GM23338 (cell line): ENCODE data around the gene SAFB2. TPM values are rescaled to one million over a fixed set of nuclear protein-coding genes. Genes with fewer than 3 reads are reported as not detected.

Experiments used
- ATAC-seq: fragments of 200-7000 bp; cut with Tn5 transposase; 3 replicates; pipeline ENCODE4 v1.9.1; 2020
- DNase-seq: peaks from one replicate; pipeline ENCODE4 v3.0.0-alpha.2; 2015; ENCODE audit warnings: low spot score
- H2AFZ ChIP-seq: fragments of 200-600 bp; sonication (generic); 2 replicates; pipeline ENCODE4 v1.8.0; 2016; ENCODE audit warnings: antibody characterized with exemption, mild to moderate bottlenecking, moderate library complexity
- H3F3A ChIP-seq: fragments of 200-600 bp; sonication (generic); replicated peaks from 2 replicates; pipeline ENCODE4 v1.8.0; 2017; ENCODE audit warnings: antibody characterized with exemption, mixed run types, low read depth
- H3K27ac ChIP-seq: fragments of 200-600 bp; sonication (generic); 2 replicates; pipeline ENCODE4 v1.6.1; 2016; ENCODE audit warnings: low read depth
- H3K27me3 ChIP-seq: fragments of 200-600 bp; sonication (generic); 2 replicates; pipeline ENCODE4 v1.8.0; 2016; ENCODE audit warnings: mild to moderate bottlenecking, mixed run types, moderate library complexity; ENCODE audit not compliant: insufficient read depth
- H3K36me3 ChIP-seq: fragments of 200-600 bp; sonication (generic); 2 replicates; pipeline ENCODE4 v1.8.0; 2016; ENCODE audit warnings: mild to moderate bottlenecking; ENCODE audit not compliant: insufficient read depth
- H3K4me1 ChIP-seq: fragments of 200-600 bp; sonication (generic); 2 replicates; pipeline ENCODE4 v1.8.0; 2016; ENCODE audit warnings: mild to moderate bottlenecking, moderate library complexity; ENCODE audit not compliant: insufficient read depth
- H3K4me2 ChIP-seq: fragments of 200-600 bp; sonication (generic); 2 replicates; pipeline ENCODE4 v1.7.1; 2017; ENCODE audit warnings: mixed run types
- H3K4me3 ChIP-seq: fragments of 200-600 bp; sonication (generic); 2 replicates; pipeline ENCODE4 v1.6.1; 2016; ENCODE audit warnings: mixed run types
- H3K79me2 ChIP-seq: fragments of 200-600 bp; sonication (generic); replicated peaks from 2 replicates; pipeline ENCODE4 v1.8.0; 2017; ENCODE audit warnings: mild to moderate bottlenecking; ENCODE audit not compliant: insufficient read depth
- H3K9me2 ChIP-seq: fragments of 200-600 bp; sonication (generic); 2 replicates; pipeline ENCODE4 v1.8.0; 2017; ENCODE audit not compliant: insufficient read depth
- H4K20me1 ChIP-seq: fragments of 200-600 bp; sonication (generic); replicated peaks from 2 replicates; pipeline ENCODE4 v1.8.0; 2017; ENCODE audit warnings: mild to moderate bottlenecking; ENCODE audit not compliant: insufficient read depth
- H3K27ac Mint-ChIP-seq: 2 replicates; pipeline ENCODE4 v1.8.0; 2020; ENCODE audit warnings: inconsistent platforms, mild to moderate bottlenecking, moderate library complexity, mixed read lengths
- H3K27me3 Mint-ChIP-seq: 3 replicates; pipeline ENCODE4 v1.8.0; 2022; ENCODE audit warnings: low read depth, mild to moderate bottlenecking, moderate library complexity, mixed read lengths, inconsistent platforms; ENCODE audit not compliant: insufficient read depth, poor library complexity
- H3K36me3 Mint-ChIP-seq: 3 replicates; pipeline ENCODE4 v1.8.0; 2021; ENCODE audit warnings: low read depth, mild to moderate bottlenecking, inconsistent platforms, moderate library complexity, mixed read lengths
- H3K4me1 Mint-ChIP-seq: 3 replicates; pipeline ENCODE4 v1.8.0; 2020; ENCODE audit warnings: mild to moderate bottlenecking, inconsistent platforms, mixed read lengths
- H3K4me3 Mint-ChIP-seq: 3 replicates; pipeline ENCODE4 v1.8.0; 2021; ENCODE audit warnings: moderate library complexity, mild to moderate bottlenecking, inconsistent platforms, mixed read lengths
- H3K9me3 Mint-ChIP-seq: 3 replicates; pipeline ENCODE4 v1.8.0; 2020; ENCODE audit warnings: moderate library complexity, mild to moderate bottlenecking, inconsistent platforms, mixed read lengths
- CREB1 ChIP-seq: fragments of 250-450 bp; sonication (Bioruptor Pico); IDR thresholded peaks from 2 replicates; pipeline ENCODE4 v1.5.0; 2020; ENCODE audit warnings: low read depth, mild to moderate bottlenecking, moderate library complexity
- CTCF ChIP-seq, 2 experiments: fragments of 200-600 bp in 1 of 2; sonication (generic) in 1 of 2; conservative IDR thresholded peaks; 2 replicates each; pipeline versions ENCODE4 v1.5.1 to v1.6.1; 2016 to 2017; ENCODE audit warnings: antibody characterized with exemption in 2 of 2, low read depth in 2 of 2, mild to moderate bottlenecking in 2 of 2, moderate library complexity in 1 of 2
- ETS1 ChIP-seq: IDR thresholded peaks from 2 replicates; pipeline ENCODE4 v1.6.1; 2016; ENCODE audit warnings: antibody characterized with exemption
- EZH2 ChIP-seq: fragments of 200-600 bp; sonication (generic); IDR thresholded peaks from one replicate; pipeline ENCODE4 v1.8.0; 2017; ENCODE audit warnings: antibody characterized with exemption, mild to moderate bottlenecking, low read depth; ENCODE audit not compliant: unreplicated experiment
- JUNB ChIP-seq: IDR thresholded peaks from one replicate; pipeline ENCODE4 v1.6.1; 2016; ENCODE audit warnings: antibody characterized with exemption; ENCODE audit not compliant: unreplicated experiment
- NANOG ChIP-seq: IDR thresholded peaks from 2 replicates; pipeline ENCODE4 v1.6.1; 2016; ENCODE audit warnings: antibody characterized with exemption, borderline replicate concordance
- ZNF114 ChIP-seq: fragments of 250-450 bp; sonication (Bioruptor Pico); IDR thresholded peaks from 2 replicates; pipeline ENCODE4 v1.5.0; 2020; ENCODE audit warnings: mild to moderate bottlenecking, moderate library complexity
- ZNF331 ChIP-seq: fragments of 250-450 bp; sonication (Bioruptor Pico); IDR thresholded peaks from 2 replicates; pipeline ENCODE4 v1.5.0; 2020; ENCODE audit warnings: low read depth, mild to moderate bottlenecking, moderate library complexity
- ZNF462 ChIP-seq: fragments of 250-450 bp; sonication (Bioruptor Pico); IDR thresholded peaks from 2 replicates; pipeline ENCODE4 v1.5.0; 2020; ENCODE audit warnings: mild to moderate bottlenecking, moderate library complexity
- polyA plus RNA-seq: library from polyadenylated mRNA; unstranded; fragments of >200 nt; fragmentation: Nextera tagmentation; extraction: Ambion mirVana; gene quantifications from 2 replicates; pipeline ENCODE4 v1.2.1, GENCODE V29; 2016
- total RNA-seq: library from RNA; depleted of rRNA; stranded (reverse); fragments of >200 nt; shearing (Covaris generic); gene quantifications from 2 replicates; pipeline ENCODE4 v1.2.3, GENCODE V29; 2014

The SAFB2 gene
- total and polyA plus RNA-seq, 2 experiments from 2014 or later, result 37.7 to 102 TPM

GRCh38 chr19:5563008-5563431 is 59.6 kb downstream of the SAFB2 start:
- Histone ChIP-seq H3K36me3 (no peaks in the 10 kb centered on the region), H3K9me2 (no peaks in the 10 kb centered on the region), H2AFZ (no peak overlapping the region), H3F3A (peaks cover 10% of the 10 kb centered on the region; the same call in 1 of the 2 replicates), H3K4me1 (no peaks in the 10 kb centered on the region; the same call in 1 of the 2 replicates), H3K27me3 (peaks cover 13% of the 10 kb centered on the region), H3K79me2 (no peaks in the 10 kb centered on the region), H3K4me3 (no peak overlapping the region), H3K4me2 (no peak overlapping the region), H4K20me1 (no peaks in the 10 kb centered on the region), H3K27ac (no peak overlapping the region)
- Mint-ChIP-seq H3K36me3 (no peaks in the 10 kb centered on the region), H3K4me3 (no peak overlapping the region), H3K27me3 (peaks cover 18% of the 10 kb centered on the region), H3K9me3 (peaks cover 10% of the 10 kb centered on the region), H3K27ac (no peak overlapping the region), H3K4me1 (peaks cover 13% of the 10 kb centered on the region)
- peak; percentile 34 for ATAC-seq
- no peak for TF ChIP-seq CREB1 (CRISPR knock-in tag)
- TF ChIP-seq CTCF (conservative IDR thresholded peaks at IDR 0.05; ENCODE audit: low read depth in 2 of 2), result peak; percentile 47 to 73
- peak; percentile 68 for DNase-seq

- Histone ChIP-seq H3K27ac (no peak overlapping the region), H3K9me2 (no peaks in the 10 kb centered on the region), H3K4me3 (no peak overlapping the region), H3K27me3 (peaks cover 11% of the 10 kb centered on the region), H3K4me2 (no peak overlapping the region), H3K4me1 (no peaks in the 10 kb centered on the region; the same call in 1 of the 2 replicates), H3K36me3 (no peaks in the 10 kb centered on the region), H3F3A (peaks cover 10% of the 10 kb centered on the region; the same call in 1 of the 2 replicates), H4K20me1 (no peaks in the 10 kb centered on the region), H3K79me2 (no peaks in the 10 kb centered on the region), H2AFZ (no peak overlapping the region)
- peaks cover 10% of the 10 kb centered on the region for H3K9me3 Mint-ChIP-seq
- peaks cover 18% of the 10 kb centered on the region for H3K4me1 Mint-ChIP-seq
- H3K36me3 Mint-ChIP-seq, result no peaks in the 10 kb centered on the region
- H3K27ac Mint-ChIP-seq, result no peak overlapping the region
- TF ChIP-seq ZNF331 (CRISPR knock-in tag) (no peak), NANOG (no peak), EZH2 (no peak), CTCF (conservative IDR thresholded peaks at IDR 0.05; ENCODE audit: low read depth in 2 of 2) (no peak), ZNF462 (CRISPR knock-in tag) (no peak), JUNB (no peak), ETS1 (no peak), ZNF114 (CRISPR knock-in tag) (no peak)
- H3K27me3 Mint-ChIP-seq, result peaks cover 21% of the 10 kb centered on the region
- H3K4me3 Mint-ChIP-seq, result no peak overlapping the region
- ATAC-seq (no peak), DNase-seq (no peak)
These were observed 60.3 kb downstream of the SAFB2 start for GRCh38 chr19:5562280-5562679.
